Fibroblast of lung (primary cell): ENCODE measurements around the gene NDUFS2. TPM values are rescaled to one million over a fixed set of nuclear protein-coding genes. Genes with fewer than 3 reads are reported as not detected.
A peak's percentile ranks its signal among the peaks of the same experiment; 100 is the strongest.

Experiments used
- DNase-seq, 2 donors: peaks; one replicate each; pipeline versions ENCODE4 v3.0.0 to v3.0.0-alpha.2; 2010; ENCODE audit warnings: low read depth in 2 of 2
- H2AFZ ChIP-seq: 2 replicates; pipeline ENCODE4 v1.5.1; 2012; ENCODE audit warnings: low read length, control low read depth, inconsistent platforms
- H3K27ac ChIP-seq: 2 replicates; pipeline ENCODE4 v1.5.1; 2011; ENCODE audit warnings: low read length, control low read depth; ENCODE audit not compliant: insufficient read depth
- H3K27me3 ChIP-seq: 2 replicates; pipeline ENCODE4 v1.5.1; 2011; ENCODE audit warnings: mild to moderate bottlenecking, low read length; ENCODE audit not compliant: control insufficient read depth, insufficient read depth
- H3K36me3 ChIP-seq: 2 replicates; pipeline ENCODE4 v1.5.1; 2011; ENCODE audit warnings: low read length; ENCODE audit not compliant: control insufficient read depth, insufficient read depth
- H3K4me1 ChIP-seq: 2 replicates; pipeline ENCODE4 v1.5.1; 2011; ENCODE audit warnings: low read length; ENCODE audit not compliant: control insufficient read depth, insufficient read depth; ENCODE audit errors: extremely low read depth
- H3K4me2 ChIP-seq: 2 replicates; pipeline ENCODE4 v1.5.1; 2011; ENCODE audit warnings: low read length, control low read depth; ENCODE audit not compliant: insufficient read depth; ENCODE audit errors: extremely low read depth
- H3K4me3 ChIP-seq, 4 experiments: fragments of 200-600 bp in 1 of 4; sonication (generic) in 1 of 4; replicated peaks in 1 of 4; 2 replicates each; pipeline ENCODE4 v1.5.1; 2011 to 2016; ENCODE audit warnings: low read length in 4 of 4, low read depth in 3 of 4, mild to moderate bottlenecking in 3 of 4, control low read depth in 2 of 4, inconsistent platforms in 1 of 4, mixed read lengths in 1 of 4; ENCODE audit not compliant: insufficient read depth in 1 of 4; ENCODE audit errors: control extremely low read depth in 1 of 4
- H3K79me2 ChIP-seq: 2 replicates; pipeline ENCODE4 v1.5.1; 2012; ENCODE audit warnings: mild to moderate bottlenecking, low read length, inconsistent platforms; ENCODE audit not compliant: control insufficient read depth, insufficient read depth
- H3K9ac ChIP-seq: 2 replicates; pipeline ENCODE4 v1.5.1; 2011; ENCODE audit warnings: mild to moderate bottlenecking, low read length, control low read depth; ENCODE audit not compliant: insufficient read depth
- H3K9me3 ChIP-seq: 2 replicates; pipeline ENCODE4 v1.5.1; 2012; ENCODE audit warnings: low read depth, low read length; ENCODE audit not compliant: control insufficient read depth, insufficient read depth
- H4K20me1 ChIP-seq: 2 replicates; pipeline ENCODE4 v1.5.1; 2011; ENCODE audit warnings: low read length; ENCODE audit not compliant: control insufficient read depth, insufficient read depth; ENCODE audit errors: extremely low read depth
- EZH2 ChIP-seq: IDR thresholded peaks from 2 replicates; pipeline ENCODE4 v1.5.1; 2012; ENCODE audit warnings: low read length, control low read depth, mild to moderate bottlenecking; ENCODE audit errors: missing control alignments
- polyA plus RNA-seq, 2 donors: library from polyadenylated mRNA; depleted of rRNA in 1 of 2; stranded (reverse) in 1 of 2; unstranded in 1 of 2; fragments of >200 nt; gene quantifications; 2 replicates each; pipeline ENCODE4 v1.2.1, GENCODE V29; 2011 to 2012; ENCODE audit warnings: missing spikeins in 1 of 2
- total RNA-seq: library from RNA; depleted of rRNA; stranded (reverse); fragments of >200 nt; gene quantifications from 2 replicates; pipeline ENCODE4 v1.2.1, GENCODE V29; 2014
- TF ChIP-seq, protein P1 (sequence below), 2 donors: IDR thresholded peaks in 1 of 2; conservative IDR thresholded peaks in 1 of 2; 1 replicate in 1 of 2; 2 replicates in 1 of 2; pipeline ENCODE4 v1.5.1; 2011 to 2012; ENCODE audit warnings: low read length in 2 of 2, control low read depth in 1 of 2, inconsistent platforms in 1 of 2, low read depth in 1 of 2, mild to moderate bottlenecking in 1 of 2

NDUFS2 gene
- total and polyA plus RNA-seq, 2 donors (not counting 1 experiment from before 2014, with no cell fraction given), result 135 to 194 TPM

DNA sequence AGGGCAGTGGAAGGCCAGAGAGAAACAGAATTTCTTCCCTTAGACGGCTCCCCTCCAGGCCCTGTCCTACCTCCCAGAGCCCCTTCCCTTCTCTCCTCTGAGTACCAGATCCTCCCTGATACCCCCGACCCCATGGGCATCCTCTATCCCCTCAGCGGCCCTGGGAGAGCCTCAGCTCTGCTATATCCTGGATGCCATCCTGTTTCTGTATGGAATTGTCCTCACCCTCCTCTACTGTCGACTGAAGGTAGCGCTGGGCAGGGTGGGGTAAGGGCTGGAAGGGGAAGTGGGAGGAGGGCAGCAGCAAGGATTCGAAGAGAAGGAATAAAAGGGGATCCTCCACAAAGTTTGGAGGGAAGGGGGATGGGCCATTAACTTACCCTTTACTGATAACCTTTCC is 15.7 kb downstream of the NDUFS2 start:
- peak overlapping the region; percentile 90 for H3K27ac ChIP-seq
- H3K4me2 ChIP-seq, result no peak overlapping the region
- no peak overlapping the region for H2AFZ ChIP-seq

DNA sequence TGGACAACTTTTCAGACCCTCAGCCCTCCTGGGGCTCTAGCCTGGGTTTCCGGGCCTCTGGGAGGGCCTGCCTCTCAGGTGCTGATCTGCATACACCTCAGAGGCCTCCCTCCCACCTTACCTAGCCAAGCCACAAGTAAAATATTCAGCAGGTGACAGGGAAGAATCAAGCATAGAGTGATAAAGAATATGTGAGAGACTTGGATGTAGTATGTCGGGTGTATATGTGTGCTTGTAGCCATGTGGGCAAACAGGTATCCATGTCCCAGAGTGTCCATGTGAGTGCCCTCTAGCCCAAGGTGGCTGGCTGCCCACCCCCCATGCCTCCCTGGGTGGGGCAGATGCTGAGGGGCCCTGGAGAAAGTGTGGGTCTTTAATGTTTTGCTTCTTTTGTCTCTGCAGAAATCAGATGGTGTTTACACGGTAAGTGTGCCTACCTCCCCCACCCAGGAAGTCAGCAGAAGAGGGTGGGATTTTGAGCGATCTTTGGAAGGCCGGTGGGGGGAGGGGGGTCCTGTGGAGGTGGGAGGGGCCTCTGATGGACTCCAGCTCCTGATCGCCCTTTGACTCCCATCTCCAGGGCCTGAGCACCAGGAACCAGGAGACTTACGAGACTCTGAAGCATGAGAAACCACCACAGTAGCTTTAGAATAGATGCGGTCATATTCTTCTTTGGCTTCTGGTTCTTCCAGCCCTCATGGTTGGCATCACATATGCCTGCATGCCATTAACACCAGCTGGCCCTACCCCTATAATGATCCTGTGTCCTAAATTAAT is 16.3 kb downstream of the NDUFS2 start:
- TF ChIP-seq, protein P1, sequence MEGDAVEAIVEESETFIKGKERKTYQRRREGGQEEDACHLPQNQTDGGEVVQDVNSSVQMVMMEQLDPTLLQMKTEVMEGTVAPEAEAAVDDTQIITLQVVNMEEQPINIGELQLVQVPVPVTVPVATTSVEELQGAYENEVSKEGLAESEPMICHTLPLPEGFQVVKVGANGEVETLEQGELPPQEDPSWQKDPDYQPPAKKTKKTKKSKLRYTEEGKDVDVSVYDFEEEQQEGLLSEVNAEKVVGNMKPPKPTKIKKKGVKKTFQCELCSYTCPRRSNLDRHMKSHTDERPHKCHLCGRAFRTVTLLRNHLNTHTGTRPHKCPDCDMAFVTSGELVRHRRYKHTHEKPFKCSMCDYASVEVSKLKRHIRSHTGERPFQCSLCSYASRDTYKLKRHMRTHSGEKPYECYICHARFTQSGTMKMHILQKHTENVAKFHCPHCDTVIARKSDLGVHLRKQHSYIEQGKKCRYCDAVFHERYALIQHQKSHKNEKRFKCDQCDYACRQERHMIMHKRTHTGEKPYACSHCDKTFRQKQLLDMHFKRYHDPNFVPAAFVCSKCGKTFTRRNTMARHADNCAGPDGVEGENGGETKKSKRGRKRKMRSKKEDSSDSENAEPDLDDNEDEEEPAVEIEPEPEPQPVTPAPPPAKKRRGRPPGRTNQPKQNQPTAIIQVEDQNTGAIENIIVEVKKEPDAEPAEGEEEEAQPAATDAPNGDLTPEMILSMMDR (conservative IDR thresholded peaks at IDR 0.05 in 1 of 2, IDR thresholded peaks at IDR 0.05 in 1 of 2; ENCODE audit: low read depth in 1 of 2, low read length in 2 of 2), result no peak
- TF ChIP-seq EZH2, result no peak
- H2AFZ ChIP-seq, result no peak overlapping the region
- H3K9me3 ChIP-seq, result no peaks in the 10 kb centered on the region
- H3K36me3 ChIP-seq, result peaks cover 8% of the 10 kb centered on the region
- H3K4me3 ChIP-seq, result no peak overlapping the region
- no peaks in the 10 kb centered on the region for H3K79me2 ChIP-seq
- no peaks in the 10 kb centered on the region for H4K20me1 ChIP-seq
- no peak overlapping the region for H3K9ac ChIP-seq
- no peak overlapping the region for H3K4me2 ChIP-seq
- no peak for DNase-seq
- peaks cover 14% of the 10 kb centered on the region for H3K4me1 ChIP-seq
- H3K27ac ChIP-seq, result no peak overlapping the region
- H3K27me3 ChIP-seq, result no peaks in the 10 kb centered on the region

More for the DNA sequence above, 15.7 kb downstream of the NDUFS2 start:
- H3K36me3 ChIP-seq, result peaks cover 8% of the 10 kb centered on the region
- peaks cover 14% of the 10 kb centered on the region for H3K4me1 ChIP-seq
- no peaks in the 10 kb centered on the region for H3K27me3 ChIP-seq
- no peaks in the 10 kb centered on the region for H3K9me3 ChIP-seq
- TF ChIP-seq, protein P1 (conservative IDR thresholded peaks at IDR 0.05 in 1 of 2, IDR thresholded peaks at IDR 0.05 in 1 of 2; ENCODE audit: low read depth in 1 of 2, low read length in 2 of 2), result no peak
- no peak for TF ChIP-seq EZH2
- no peaks in the 10 kb centered on the region for H4K20me1 ChIP-seq
- no peaks in the 10 kb centered on the region for H3K79me2 ChIP-seq
- H3K4me3 ChIP-seq, result no peak overlapping the region
- no peak for DNase-seq
- no peak overlapping the region for H3K9ac ChIP-seq

DNA sequence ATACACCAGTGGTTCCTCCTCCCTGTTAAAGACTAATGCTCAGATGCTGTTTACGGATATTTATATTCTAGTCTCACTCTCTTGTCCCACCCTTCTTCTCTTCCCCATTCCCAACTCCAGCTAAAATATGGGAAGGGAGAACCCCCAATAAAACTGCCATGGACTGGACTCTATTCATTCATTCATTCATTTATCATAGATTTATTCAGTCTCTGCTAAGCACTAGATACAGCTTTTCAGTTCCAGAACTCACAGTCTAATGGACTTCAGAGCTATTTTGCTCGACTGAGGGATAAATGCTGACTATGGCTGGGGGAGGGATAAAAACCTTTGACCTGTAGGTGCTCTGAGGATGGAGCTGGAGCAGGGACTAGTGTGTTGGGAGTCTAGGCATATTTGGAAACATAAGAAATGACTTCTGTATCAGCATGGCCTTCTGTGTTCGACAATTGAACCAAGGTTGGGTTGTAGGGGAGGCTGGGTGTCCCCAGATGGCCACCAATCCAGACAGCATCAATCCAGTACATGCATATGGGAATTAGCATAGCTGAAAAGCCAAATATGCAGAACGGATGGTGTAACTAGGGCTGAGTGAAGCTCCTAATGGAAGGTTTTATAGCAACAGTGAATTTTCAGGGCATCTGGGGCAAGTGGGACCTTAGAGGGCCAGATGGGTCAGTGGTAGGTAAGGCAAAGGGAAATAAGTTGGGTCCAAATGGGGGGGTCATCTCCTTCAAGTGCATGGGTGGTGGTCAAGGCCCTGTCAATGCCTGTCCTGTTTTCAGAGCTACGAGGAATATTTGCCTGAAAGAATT is 17.1 kb downstream of the NDUFS2 start:
- Histone ChIP-seq H3K9me3 (no peaks in the 10 kb centered on the region), H3K4me2 (no peak overlapping the region), H3K79me2 (no peaks in the 10 kb centered on the region), H3K36me3 (peaks cover 3% of the 10 kb centered on the region), H4K20me1 (no peaks in the 10 kb centered on the region), H3K4me1 (peaks cover 14% of the 10 kb centered on the region), H3K4me3 (no peak overlapping the region), H2AFZ (no peak overlapping the region), H3K27me3 (no peaks in the 10 kb centered on the region), H3K27ac (no peak overlapping the region), H3K9ac (no peak overlapping the region)
- TF ChIP-seq, protein P1 (conservative IDR thresholded peaks at IDR 0.05 in 1 of 2, IDR thresholded peaks at IDR 0.05 in 1 of 2; ENCODE audit: low read depth in 1 of 2, low read length in 2 of 2), result no peak
- TF ChIP-seq EZH2, result no peak
- no peak for DNase-seq
